H9 (cell line): ENCODE results near the gene EID2. TPM values are rescaled to one million over a fixed set of nuclear protein-coding genes. Genes with fewer than 3 reads are reported as not detected.

ENCODE experiments used
- DNase-seq: peaks from one replicate; pipeline ENCODE4 v3.0.0-alpha.2; 2017
- H2AFZ ChIP-seq: one replicate; pipeline ENCODE4 v1.6.1; 2013; ENCODE audit warnings: mild to moderate bottlenecking, low read length, control low read depth, moderate library complexity
- H2AK5ac ChIP-seq: 2 replicates; pipeline ENCODE4 v1.6.1; 2013; ENCODE audit warnings: low read length, control low read depth, mixed read lengths; ENCODE audit not compliant: insufficient read length
- H2BK120ac ChIP-seq: one replicate; pipeline ENCODE4 v1.6.1; 2013; ENCODE audit warnings: low read depth, mild to moderate bottlenecking, low read length, control low read depth, inconsistent platforms; ENCODE audit not compliant: poor library complexity, severe bottlenecking
- H2BK12ac ChIP-seq: 2 replicates; pipeline ENCODE4 v1.6.1; 2013; ENCODE audit warnings: low read length, control low read depth, mixed read lengths, low read depth; ENCODE audit not compliant: insufficient read length
- H2BK15ac ChIP-seq: 2 replicates; pipeline ENCODE4 v1.6.1; 2013; ENCODE audit warnings: low read depth, low read length, control low read depth
- H2BK20ac ChIP-seq: one replicate; pipeline ENCODE4 v1.6.1; 2013; ENCODE audit warnings: low read depth, mild to moderate bottlenecking, low read length, control low read depth, inconsistent platforms; ENCODE audit not compliant: poor library complexity, severe bottlenecking
- H2BK5ac ChIP-seq: 2 replicates; pipeline ENCODE4 v1.6.1; 2013; ENCODE audit warnings: low read length, control low read depth, mixed read lengths; ENCODE audit not compliant: insufficient read length
- H3K14ac ChIP-seq: 2 replicates; pipeline ENCODE4 v1.6.1; 2013; ENCODE audit warnings: low read length, control low read depth; ENCODE audit not compliant: insufficient read depth
- H3K18ac ChIP-seq: 2 replicates; pipeline ENCODE4 v1.6.1; 2013; ENCODE audit warnings: low read depth, mild to moderate bottlenecking, mixed read lengths, low read length, control low read depth; ENCODE audit not compliant: insufficient read length
- H3K23ac ChIP-seq: 2 replicates; pipeline ENCODE4 v1.6.1; 2013; ENCODE audit warnings: low read length, control low read depth, mixed read lengths, low read depth; ENCODE audit not compliant: insufficient read length
- H3K23me2 ChIP-seq: 2 replicates; pipeline ENCODE4 v1.6.1; 2013; ENCODE audit warnings: low read depth, mild to moderate bottlenecking, mixed read lengths, low read length, control low read depth; ENCODE audit not compliant: insufficient read length, poor library complexity, severe bottlenecking
- H3K27ac ChIP-seq: 2 replicates; pipeline ENCODE4 v1.5.1; 2013; ENCODE audit warnings: low read length, control low read depth, mixed read lengths, low read depth; ENCODE audit not compliant: insufficient read length
- H3K27me3 ChIP-seq: 2 replicates; pipeline ENCODE4 v1.6.1; 2013; ENCODE audit warnings: low read length, control low read depth, inconsistent platforms; ENCODE audit not compliant: insufficient read depth
- H3K4ac ChIP-seq: 2 replicates; pipeline ENCODE4 v1.6.1; 2013; ENCODE audit warnings: low read depth, mild to moderate bottlenecking, control low read depth, inconsistent platforms, low read length, moderate library complexity
- H3K4me1 ChIP-seq: 2 replicates; pipeline ENCODE4 v1.6.1; 2013; ENCODE audit warnings: low read length, control low read depth, inconsistent platforms; ENCODE audit not compliant: insufficient read depth
- H3K4me2 ChIP-seq: 2 replicates; pipeline ENCODE4 v1.6.1; 2013; ENCODE audit warnings: low read length, control low read depth, mixed read lengths; ENCODE audit not compliant: insufficient read length, insufficient read depth
- H3K56ac ChIP-seq: 2 replicates; pipeline ENCODE4 v1.6.1; 2013; ENCODE audit warnings: low read depth, mild to moderate bottlenecking, mixed read lengths, low read length, control low read depth; ENCODE audit not compliant: insufficient read length
- H3K79me1 ChIP-seq: 2 replicates; pipeline ENCODE4 v1.6.1; 2013; ENCODE audit warnings: low read depth, mild to moderate bottlenecking, moderate library complexity, low read length, control low read depth, inconsistent platforms; ENCODE audit not compliant: insufficient read depth, poor library complexity, severe bottlenecking
- H3K79me2 ChIP-seq: 2 replicates; pipeline ENCODE4 v1.6.1; 2013; ENCODE audit warnings: low read length, control low read depth, inconsistent platforms; ENCODE audit not compliant: insufficient read depth
- H3K9ac ChIP-seq: 2 replicates; pipeline ENCODE4 v1.6.1; 2013; ENCODE audit warnings: low read length, control low read depth, mixed read lengths; ENCODE audit not compliant: insufficient read length; ENCODE audit errors: extremely low read depth
- H3K9me3 ChIP-seq: one replicate; pipeline ENCODE4 v1.6.1; 2013; ENCODE audit warnings: low read depth, low read length, inconsistent platforms; ENCODE audit not compliant: control insufficient read depth
- H3T11ph ChIP-seq: one replicate; pipeline ENCODE4 v1.6.1; 2013; ENCODE audit warnings: mild to moderate bottlenecking, low read length, control low read depth, inconsistent platforms
- H4K20me1 ChIP-seq: one replicate; pipeline ENCODE4 v1.6.1; 2013; ENCODE audit not compliant: control insufficient read depth, insufficient read length, insufficient read depth
- H4K5ac ChIP-seq: 2 replicates; pipeline ENCODE4 v1.6.1; 2013; ENCODE audit warnings: low read depth, mild to moderate bottlenecking, mixed read lengths, low read length, control low read depth; ENCODE audit not compliant: insufficient read length
- H4K8ac ChIP-seq: replicated peaks from 2 replicates; pipeline ENCODE4 v1.6.1; 2013; ENCODE audit warnings: low read length, control low read depth, mixed read lengths, low read depth; ENCODE audit not compliant: insufficient read length
- H4K91ac ChIP-seq: 2 replicates; pipeline ENCODE4 v1.6.1; 2013; ENCODE audit warnings: low read depth, mild to moderate bottlenecking, moderate library complexity, mixed read lengths, low read length, control low read depth; ENCODE audit not compliant: insufficient read length
- H3K27ac Mint-ChIP-seq, 3 experiments: 2 replicates in 2 of 3; 3 replicates in 1 of 3; pipeline ENCODE4 v1.8.0; 2020 to 2021; ENCODE audit warnings: mixed read lengths in 3 of 3, mild to moderate bottlenecking in 1 of 3, moderate library complexity in 1 of 3
- H3K27me3 Mint-ChIP-seq: 2 replicates; pipeline ENCODE4 v1.8.0; 2021; ENCODE audit warnings: low read depth, mild to moderate bottlenecking, moderate library complexity, mixed read lengths
- H3K36me3 Mint-ChIP-seq, 3 experiments: 2 replicates in 2 of 3; 3 replicates in 1 of 3; pipeline ENCODE4 v1.8.0; 2020 to 2021; ENCODE audit warnings: low read depth in 3 of 3, mixed read lengths in 3 of 3; ENCODE audit not compliant: insufficient read depth in 1 of 3
- H3K4me1 Mint-ChIP-seq, 2 experiments: 2 replicates each; pipeline ENCODE4 v1.8.0; 2020; ENCODE audit warnings: mixed read lengths in 2 of 2
- H3K4me3 Mint-ChIP-seq, 2 experiments: 2 replicates in 1 of 2; 3 replicates in 1 of 2; pipeline ENCODE4 v1.8.0; 2020 to 2021; ENCODE audit warnings: mild to moderate bottlenecking in 2 of 2, mixed read lengths in 2 of 2, moderate library complexity in 1 of 2
- H3K9me3 Mint-ChIP-seq, 2 experiments: 2 replicates in 1 of 2; 3 replicates in 1 of 2; pipeline ENCODE4 v1.8.0; 2020; ENCODE audit warnings: mild to moderate bottlenecking in 2 of 2, mixed read lengths in 2 of 2, moderate library complexity in 1 of 2
- WGBS: extraction: QIAGEN DNeasy Blood & Tissue Kit; methylation state at CpG from one replicate; pipeline ENCODE4 v1.1.7; 2013; ENCODE audit warnings: missing lambda C conversion rate, low lambda C conversion rate, mixed read lengths; ENCODE audit not compliant: insufficient read length; ENCODE audit errors: extremely low coverage; 5-methylcytosine and 5-hydroxymethylcytosine counted together
- total RNA-seq: library from RNA; stranded (reverse); gene quantifications from 2 replicates; pipeline ENCODE4 v1.2.1, GENCODE V29; 2021
- TF ChIP-seq, protein P1 (sequence below): fragments of 200-600 bp; sonication (generic); conservative IDR thresholded peaks from 3 replicates; pipeline ENCODE4 v1.8.0; 2021; ENCODE audit warnings: antibody characterized with exemption, mild to moderate bottlenecking

The EID2 gene
- total RNA-seq, 1 experiment from 2014 or later: 18.8 TPM

DNA sequence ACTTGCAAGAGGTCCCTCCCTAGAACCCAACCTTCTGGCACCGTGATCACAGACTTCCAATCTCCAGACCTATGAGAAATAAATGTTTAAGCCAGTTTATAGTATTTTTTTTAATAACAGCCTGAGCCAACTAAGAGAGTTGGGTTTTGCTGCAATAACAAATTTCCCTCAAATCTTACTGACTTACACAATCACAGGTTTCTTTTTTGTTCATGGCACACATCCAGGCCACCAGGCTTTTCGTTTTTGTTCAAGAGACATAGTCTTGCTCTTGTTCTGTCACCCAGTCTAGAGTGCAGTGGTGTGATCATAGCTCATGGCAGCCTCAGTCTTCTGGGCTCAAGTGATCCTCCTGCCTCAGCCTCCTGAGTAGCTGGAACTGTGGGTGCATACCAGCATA is 27.0 kb downstream of the EID2 start:
- Histone ChIP-seq H3K14ac (no peak overlapping the region), H3K23ac (no peak overlapping the region), H3K56ac (no peak overlapping the region), H2AFZ (no peak overlapping the region), H3K79me1 (peaks cover 4% of the 10 kb centered on the region), H3K27ac (no peak overlapping the region), H4K5ac (no peak overlapping the region), H3K9ac (no peak overlapping the region), H3K23me2 (peaks cover 10% of the 10 kb centered on the region), H4K20me1 (no peaks in the 10 kb centered on the region), H3K27me3 (peaks cover 5% of the 10 kb centered on the region; the same call in 1 of the 2 replicates), H3K4me2 (no peak overlapping the region), H3K79me2 (no peaks in the 10 kb centered on the region; the same call in 1 of the 2 replicates), H3T11ph (no peak overlapping the region), H2BK120ac (no peak overlapping the region), H4K8ac (no peak overlapping the region), H4K91ac (no peak overlapping the region), H2BK5ac (no peak overlapping the region), H3K4me1 (no peaks in the 10 kb centered on the region; the same call in 1 of the 2 replicates), H2BK12ac (no peak overlapping the region), H3K4ac (no peak overlapping the region), H2BK20ac (no peak overlapping the region), H3K18ac (no peak overlapping the region), H2BK15ac (no peak overlapping the region), H3K9me3 (no peaks in the 10 kb centered on the region), H2AK5ac (no peak overlapping the region)
- WGBS: no CpG with 5 or more reads among the region's 2 CpGs
- H3K27me3 Mint-ChIP-seq: peaks cover 71% of the 10 kb centered on the region
- no peak overlapping the region for H3K4me3 Mint-ChIP-seq
- no peak for DNase-seq
- no peaks in the 10 kb centered on the region; a peak in 1 of 5 replicates for H3K9me3 Mint-ChIP-seq
- TF ChIP-seq, protein P1, sequence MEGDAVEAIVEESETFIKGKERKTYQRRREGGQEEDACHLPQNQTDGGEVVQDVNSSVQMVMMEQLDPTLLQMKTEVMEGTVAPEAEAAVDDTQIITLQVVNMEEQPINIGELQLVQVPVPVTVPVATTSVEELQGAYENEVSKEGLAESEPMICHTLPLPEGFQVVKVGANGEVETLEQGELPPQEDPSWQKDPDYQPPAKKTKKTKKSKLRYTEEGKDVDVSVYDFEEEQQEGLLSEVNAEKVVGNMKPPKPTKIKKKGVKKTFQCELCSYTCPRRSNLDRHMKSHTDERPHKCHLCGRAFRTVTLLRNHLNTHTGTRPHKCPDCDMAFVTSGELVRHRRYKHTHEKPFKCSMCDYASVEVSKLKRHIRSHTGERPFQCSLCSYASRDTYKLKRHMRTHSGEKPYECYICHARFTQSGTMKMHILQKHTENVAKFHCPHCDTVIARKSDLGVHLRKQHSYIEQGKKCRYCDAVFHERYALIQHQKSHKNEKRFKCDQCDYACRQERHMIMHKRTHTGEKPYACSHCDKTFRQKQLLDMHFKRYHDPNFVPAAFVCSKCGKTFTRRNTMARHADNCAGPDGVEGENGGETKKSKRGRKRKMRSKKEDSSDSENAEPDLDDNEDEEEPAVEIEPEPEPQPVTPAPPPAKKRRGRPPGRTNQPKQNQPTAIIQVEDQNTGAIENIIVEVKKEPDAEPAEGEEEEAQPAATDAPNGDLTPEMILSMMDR: no peak
- no peak overlapping the region for H3K27ac Mint-ChIP-seq
- peaks cover 4 to 8% (median 5%) of the 10 kb centered on the region in 3 experiments; a peak in 6 of 7 replicates for H3K36me3 Mint-ChIP-seq
- H3K4me1 Mint-ChIP-seq: peaks cover 15 to 18% of the 10 kb centered on the region in 2 experiments
